ENCODE results near the gene IKZF5.

The IKZF5 gene

DNA sequence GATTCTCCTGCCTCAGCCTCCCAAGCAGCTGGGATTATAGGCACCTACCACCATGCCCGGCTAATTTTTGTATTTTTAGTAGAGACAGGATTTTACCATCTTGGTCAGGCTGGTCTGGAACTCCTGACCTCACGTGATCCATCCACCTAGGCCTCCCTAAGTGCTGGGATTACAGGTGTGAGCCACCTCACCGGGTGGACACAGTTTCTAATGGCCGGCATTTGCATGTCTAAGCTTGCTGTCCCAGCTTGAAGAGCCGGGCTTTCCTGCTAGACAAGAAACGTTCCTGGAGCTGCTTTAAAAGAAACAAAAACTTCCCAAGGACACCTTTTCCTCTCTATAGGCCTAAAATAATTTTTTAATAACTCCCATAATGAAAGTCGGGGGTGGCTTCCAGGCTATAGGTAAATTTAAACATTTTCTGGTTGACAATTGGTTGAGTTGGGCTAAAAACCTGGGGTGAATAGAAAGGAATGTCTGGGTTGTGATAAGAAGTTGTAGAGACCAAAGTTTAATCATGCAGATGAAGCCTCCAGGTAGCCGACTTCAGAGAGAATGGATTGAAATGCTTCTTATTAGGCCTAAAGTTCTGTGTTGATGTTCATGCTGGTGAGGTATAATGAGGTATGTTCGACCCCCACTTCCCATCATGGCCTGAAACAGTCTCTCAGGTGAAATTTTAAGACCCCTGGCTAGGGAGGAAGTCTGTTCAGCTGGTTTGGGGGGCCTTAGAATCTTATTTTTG lies 9.0 kb upstream of the IKZF5 start:
- in situ Hi-C loops (cut with MboI; ENCODE audit: low sequenced_read_pairs) = no loop called here

DNA sequence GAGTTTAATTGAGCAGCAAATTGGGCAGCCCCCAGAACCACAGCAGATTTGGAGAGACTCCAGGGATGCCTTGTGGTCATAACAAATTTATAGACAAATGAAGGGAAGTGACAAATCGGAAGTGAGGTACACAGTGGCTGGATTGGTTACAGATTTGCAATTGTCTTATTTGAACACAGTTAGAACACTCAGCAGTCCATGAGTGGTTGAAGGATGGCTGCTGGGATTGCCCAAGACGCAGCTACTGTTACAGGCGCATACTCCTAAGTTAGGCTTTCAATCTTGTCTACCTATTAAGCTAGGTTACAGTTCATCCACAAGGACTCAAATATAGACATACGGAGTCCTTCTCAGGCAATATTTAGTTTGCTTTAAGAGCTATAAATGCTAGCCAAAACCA lies 7.6 kb upstream of the IKZF5 start:
- in situ Hi-C loops (cut with MboI; ENCODE audit: low sequenced_read_pairs) = no loop called here

DNA sequence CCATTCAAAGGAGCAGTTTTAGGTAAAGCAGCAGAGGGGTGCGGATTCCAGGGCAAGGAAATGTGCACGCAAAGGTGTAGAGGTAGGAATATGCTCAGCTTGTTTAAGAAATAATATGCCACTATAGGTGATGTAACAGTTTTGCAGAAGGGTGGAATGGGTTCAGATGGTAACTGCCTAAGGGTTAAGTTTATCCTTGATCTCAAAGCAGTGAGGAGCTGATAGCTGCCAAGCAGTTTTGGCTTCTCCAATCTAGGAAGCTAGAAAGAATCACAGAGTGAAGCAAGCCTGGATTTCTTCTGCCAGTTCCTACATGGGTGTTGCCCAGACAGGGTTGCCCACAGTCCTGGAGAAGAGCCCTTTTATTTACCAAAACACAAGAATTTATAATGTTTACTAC lies 6.2 kb upstream of the IKZF5 start:
- in situ Hi-C loops (cut with MboI; ENCODE audit: low sequenced_read_pairs) = no loop called here

DNA sequence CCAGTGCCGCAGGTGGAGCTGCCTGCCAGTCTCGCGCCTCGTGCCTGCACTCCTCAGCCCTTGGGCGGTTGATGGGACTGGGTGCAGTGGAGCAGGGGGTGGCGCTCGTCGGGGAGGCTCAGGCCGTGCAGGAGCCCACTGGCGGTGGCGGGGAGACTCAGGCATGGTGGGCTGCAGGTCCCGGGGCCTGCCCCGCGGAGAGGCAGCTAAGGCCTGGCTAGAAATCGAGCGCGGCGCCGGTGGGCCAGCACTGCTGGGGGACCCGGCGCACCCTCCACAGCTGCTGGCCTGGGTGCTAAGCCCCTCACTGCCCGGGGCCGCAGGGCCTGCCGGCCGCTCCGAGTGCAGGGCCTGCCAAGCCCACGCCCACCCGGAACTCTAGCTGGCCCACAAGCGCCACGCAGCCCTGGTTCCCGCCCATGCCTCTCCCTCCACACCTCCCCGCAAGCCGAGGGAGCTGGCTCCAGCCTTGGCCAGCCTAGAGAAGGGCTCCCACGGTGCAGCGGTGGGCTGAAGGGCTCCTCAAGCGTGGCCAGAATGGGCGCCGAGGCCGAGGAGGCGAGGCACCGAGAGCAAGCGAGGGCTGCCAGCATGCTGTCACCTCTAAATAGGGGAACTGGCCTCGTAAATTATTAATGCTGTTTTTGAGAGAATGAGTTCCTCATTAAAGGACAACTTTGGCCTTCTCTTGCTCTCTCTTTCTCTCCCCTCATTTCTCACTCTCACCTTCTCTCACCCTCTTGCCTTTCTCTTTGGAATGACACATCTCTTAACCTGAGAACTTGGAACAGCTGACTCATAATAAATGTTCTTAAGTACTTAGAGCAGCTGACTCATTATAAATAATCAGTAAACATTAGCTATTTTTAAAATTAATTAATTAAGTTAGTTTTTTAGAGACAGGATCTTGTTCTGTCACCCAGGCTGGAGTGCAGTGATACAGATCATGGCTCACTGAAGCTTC lies 5.1 kb upstream of the IKZF5 start:
- in situ Hi-C loops (cut with MboI; ENCODE audit: low sequenced_read_pairs) = no loop called here

DNA sequence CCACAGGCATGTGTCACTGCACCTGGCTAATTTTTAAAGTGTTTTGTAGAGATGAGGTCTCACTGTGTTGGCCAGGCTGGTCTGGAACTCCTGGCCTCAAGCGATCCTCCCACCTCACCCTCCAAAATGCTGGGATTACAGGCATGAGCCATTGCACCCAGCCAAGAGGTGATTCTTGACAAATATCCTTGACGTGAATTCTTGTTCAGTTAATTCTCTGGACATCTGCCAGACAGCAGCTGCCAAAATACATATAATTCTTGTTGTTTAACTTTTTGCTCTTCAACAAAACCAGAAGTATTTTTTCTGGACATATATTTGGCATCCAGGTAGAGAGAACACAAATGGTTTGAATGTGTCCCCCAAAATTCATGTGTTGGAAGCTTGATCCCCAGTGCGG lies 3.4 kb upstream of the IKZF5 start:
- in situ Hi-C loops (cut with MboI; ENCODE audit: low sequenced_read_pairs) = no loop called here

DNA sequence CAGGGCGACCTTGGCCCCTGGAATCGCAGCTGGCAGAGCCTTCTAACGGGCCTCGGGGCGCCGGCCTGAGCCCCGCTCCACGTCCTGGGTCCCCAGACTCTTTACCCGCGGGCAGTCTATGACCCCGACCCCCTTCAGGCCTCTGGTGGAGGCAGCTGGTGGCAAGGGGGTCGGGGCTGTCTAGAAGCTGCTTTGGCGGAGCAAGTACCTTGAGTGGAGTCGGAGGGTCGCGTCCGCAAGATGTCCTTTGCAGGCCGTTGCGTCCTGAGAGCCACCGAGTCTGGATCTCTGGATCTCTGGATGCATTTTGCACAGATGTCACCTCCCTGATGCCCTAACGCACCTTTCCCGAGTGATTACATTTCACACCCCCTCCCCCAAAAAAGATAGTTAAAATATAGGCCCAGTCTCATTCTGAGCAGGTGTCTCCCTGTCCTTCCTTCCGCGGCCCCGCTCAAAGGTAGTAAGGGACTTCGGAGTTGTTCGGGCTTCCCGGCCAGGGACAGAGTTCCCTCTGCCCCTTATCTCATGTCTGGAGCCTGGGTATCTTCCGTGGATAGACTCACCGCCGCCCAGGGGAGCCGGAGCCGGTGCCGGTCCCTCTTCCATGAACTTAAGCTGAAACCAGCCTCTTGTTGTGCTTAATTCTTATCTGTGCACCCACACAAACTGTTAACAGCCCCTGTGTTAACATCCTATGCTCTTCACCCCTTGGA lies 668 bp upstream of the IKZF5 start:
- in situ Hi-C loops (cut with MboI; ENCODE audit: low sequenced_read_pairs) = no loop called here

DNA sequence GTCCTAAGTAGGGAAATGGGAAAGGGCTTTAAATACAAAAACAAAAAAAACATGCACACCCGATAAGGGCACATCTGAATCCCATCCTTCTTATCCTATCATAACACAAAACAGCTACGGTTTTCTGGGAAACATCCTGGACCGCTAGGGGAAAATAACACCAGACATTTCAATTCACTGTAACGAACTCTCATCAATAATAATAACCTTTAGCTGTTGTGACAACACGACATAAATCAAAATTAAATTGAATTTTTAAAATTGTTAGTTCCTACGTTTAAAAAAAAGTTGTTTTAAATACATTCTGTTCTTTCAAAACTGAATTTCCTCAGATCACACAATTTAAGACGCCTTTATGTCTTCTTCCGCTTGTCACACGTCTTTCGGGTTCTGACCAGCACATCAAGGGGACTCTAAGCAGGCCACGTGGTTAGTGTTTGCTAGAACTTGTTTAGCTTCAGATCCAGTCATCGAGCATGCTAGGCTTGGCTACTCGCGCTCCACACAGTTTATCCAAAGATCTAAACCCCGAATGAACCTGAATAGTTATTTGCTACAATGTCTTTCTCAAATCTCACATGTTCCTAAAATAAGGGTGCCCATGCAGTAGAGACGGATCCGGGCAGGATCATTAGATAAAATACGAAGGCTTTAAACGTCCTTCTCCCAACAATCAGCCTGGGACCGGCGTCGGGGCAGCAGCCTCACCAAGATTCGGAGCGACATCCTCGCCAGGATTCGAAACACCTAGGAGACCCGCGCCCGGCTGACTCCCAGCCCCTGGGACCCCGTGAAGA lies 839 bp downstream of the IKZF5 start:
- in situ Hi-C loops (cut with MboI; ENCODE audit: low sequenced_read_pairs) = no loop called here

DNA sequence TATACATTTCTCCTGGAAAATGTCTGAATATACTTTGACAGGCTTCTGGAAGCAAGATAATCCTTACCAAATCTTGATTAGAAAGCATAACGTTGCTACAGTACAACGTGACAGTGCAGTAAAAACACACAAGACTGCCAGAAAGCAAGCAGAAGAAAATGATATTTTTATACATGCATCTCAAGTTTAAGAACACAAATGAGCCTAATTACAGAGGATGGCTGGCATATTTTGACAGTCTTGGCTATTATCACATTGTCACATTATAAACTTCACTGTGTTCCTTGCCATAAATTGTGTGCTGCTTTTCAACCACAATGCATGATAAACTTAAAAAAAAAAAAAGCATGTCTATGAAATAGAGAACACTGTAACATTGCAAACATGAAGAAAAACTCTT lies 4.3 kb downstream of the IKZF5 start:
- in situ Hi-C loops (cut with MboI; ENCODE audit: low sequenced_read_pairs) = no loop called here

DNA sequence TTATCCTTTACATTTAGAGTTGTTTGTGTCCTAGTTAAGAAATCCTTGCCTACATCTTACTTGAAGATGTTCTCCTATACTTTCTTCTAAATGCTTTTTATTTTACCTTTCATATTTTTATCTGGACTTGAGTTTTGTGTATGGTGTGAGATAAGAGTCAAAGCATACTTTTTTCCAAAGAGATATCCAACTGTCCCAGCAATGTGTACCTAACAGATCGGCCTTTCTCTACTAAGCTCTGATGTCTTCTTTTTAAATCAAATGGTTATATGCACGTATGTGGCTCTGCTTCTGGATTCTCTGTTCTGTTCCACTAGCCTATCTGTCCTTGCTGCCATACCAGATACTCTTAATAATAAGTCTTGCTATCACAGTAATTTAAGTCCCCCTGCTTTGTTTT lies 7.2 kb downstream of the IKZF5 start:
- in situ Hi-C loops (cut with MboI; ENCODE audit: low sequenced_read_pairs) = no loop called here

DNA sequence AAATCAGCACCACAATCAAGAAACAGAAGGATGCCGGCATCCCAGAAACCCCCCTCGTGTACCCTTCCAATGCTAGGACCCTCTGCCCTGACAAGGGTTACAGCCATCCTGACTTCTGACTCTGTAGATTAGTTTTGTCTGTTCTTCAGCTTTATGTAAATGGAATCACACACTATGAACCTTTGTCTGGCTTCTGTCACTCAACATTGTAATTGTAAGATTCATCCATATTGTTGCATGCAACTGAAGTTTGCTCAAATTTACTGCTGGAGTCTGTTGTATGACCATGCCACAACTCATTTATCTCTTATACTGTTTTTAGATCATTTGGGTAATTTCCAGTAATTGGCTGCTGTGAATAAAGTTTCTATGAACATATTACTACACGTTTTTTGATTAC lies 8.4 kb downstream of the IKZF5 start:
- in situ Hi-C loops (cut with MboI; ENCODE audit: low sequenced_read_pairs) = no loop called here

DNA sequence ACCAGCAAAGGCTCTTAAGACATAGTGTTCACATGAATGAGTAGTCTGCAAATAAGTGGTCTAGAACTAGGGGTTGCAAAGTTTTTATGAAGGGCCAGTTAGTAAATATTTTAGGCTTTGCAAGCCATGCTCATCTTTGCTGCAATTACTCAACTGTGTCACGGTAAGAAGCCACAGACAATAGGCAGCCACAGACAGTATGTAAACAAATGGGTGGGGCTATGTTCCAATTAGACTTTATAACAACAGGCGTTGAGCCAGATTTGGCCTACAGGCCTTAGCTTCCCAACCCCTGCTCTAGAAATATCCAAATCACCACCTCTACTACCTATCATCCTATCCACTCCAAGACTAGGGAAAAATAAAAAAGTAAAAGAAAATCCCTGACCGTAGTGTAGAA lies 9.2 kb downstream of the IKZF5 start:
- in situ Hi-C loops (cut with MboI; ENCODE audit: low sequenced_read_pairs) = no loop called here

DNA sequence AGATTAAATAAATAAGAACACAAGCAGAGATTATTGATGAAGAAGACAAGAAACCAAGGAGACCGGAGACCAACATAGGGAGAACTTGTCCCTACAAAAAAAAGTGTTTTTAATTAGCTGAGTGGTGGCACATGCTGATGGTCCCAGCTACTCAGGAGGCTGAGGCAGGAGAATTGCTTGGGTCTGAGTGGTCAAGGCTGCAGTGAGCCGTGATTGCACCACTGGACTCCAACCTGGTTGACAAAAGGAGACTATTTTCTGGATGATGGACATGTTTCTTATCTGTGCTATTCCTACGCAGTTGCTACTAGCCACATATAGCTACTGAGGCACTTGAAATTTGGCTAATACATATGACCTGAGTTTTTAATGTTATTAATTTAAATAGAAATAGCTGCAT lies 9.7 kb downstream of the IKZF5 start:
- in situ Hi-C loops (cut with MboI; ENCODE audit: low sequenced_read_pairs) = no loop called here

DNA sequence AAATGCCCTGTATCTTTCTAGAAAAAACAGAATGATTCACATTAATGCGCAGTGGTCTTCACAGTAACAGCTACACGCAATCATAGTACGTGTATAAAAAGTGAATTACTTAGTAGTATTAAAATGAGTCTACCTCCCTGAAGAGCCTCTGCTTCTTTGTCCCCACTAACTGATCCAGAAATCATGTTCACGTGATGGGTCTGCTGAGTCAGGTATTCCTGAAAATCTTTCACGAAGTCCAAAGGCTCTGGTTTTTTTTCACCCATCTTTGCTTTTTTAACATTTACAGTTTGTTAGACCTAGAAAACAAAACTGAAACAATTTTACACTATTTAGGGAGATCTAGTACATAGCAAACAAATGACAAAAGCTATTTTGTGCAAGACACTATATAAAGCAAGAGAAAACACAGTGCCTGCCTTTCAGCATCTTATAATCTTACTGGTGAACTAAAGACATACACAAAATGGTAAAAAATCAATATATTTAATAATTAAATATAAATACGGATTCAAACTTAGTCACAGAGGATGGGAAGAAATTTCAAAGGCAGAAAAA lies 10.2 kb downstream of the IKZF5 start:
- in situ Hi-C loops (cut with MboI; ENCODE audit: low sequenced_read_pairs) = no loop called here

DNA sequence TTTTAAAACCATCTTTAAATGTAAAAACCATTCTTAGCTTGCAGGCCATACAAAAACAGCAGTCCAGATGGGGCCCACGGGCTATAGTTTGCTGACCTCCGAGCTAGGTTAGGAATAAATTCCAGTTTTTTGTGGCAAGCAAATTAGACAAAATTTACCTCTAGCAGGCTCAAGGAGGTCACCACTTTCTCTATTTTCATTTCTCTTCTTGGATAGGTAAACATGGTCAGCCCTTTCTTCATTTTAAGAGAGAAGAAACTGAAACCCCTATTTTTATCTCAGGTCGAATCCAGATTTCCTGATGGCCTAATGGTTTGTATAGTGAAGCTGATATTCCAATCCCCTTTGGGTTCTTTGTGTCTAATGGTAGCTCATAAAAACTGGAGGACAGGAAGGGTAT lies 10.7 kb downstream of the IKZF5 start:
- in situ Hi-C loops (cut with MboI; ENCODE audit: low sequenced_read_pairs) = no loop called here

DNA sequence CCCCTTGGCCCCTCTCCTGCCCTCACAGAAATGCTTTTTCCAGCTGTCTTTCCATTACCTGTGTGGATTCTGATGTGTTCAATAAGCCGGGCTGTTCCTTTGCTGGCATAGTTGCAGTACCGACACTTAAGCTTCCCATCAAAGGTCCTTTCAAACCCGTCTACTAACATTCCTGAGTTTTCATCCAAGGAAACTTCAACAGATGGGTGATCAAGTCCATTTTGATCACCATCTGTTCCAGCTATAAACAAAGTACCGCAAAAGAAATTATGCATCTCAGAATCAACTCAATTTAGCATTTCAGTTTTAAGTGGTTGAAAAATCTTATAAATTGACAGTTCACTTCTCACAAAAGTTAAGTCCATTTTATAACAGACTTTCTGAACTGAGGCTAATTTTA lies 12.7 kb downstream of the IKZF5 start:
- in situ Hi-C loops (cut with MboI; ENCODE audit: low sequenced_read_pairs) = no loop called here

DNA sequence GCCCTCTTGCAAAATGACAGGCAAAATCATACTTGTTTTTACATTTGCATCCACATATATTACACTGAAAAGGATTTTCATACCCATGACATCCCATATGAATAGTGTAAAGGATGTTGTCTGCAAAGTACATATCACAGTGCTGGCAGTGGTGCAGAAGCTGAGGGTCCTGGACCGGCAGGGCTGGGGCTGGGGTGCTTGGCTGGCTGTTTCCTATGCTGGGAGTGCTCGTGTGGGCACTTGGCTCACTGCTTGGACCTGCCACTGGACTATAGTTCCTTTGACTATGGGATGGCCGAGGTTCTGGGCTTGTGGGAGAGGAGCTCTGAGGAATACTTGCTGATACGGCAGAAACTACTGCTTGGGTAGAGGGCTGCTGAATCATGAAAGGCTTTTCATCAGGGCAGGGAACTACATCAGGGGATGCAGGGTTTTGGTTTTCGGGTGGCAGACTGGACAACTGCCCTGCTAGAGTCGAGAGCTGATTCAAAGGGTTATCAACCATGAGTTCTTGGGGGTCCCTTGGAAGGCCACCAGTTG lies 14.7 kb downstream of the IKZF5 start:
- in situ Hi-C loops (cut with MboI; ENCODE audit: low sequenced_read_pairs) = no loop called here

DNA sequence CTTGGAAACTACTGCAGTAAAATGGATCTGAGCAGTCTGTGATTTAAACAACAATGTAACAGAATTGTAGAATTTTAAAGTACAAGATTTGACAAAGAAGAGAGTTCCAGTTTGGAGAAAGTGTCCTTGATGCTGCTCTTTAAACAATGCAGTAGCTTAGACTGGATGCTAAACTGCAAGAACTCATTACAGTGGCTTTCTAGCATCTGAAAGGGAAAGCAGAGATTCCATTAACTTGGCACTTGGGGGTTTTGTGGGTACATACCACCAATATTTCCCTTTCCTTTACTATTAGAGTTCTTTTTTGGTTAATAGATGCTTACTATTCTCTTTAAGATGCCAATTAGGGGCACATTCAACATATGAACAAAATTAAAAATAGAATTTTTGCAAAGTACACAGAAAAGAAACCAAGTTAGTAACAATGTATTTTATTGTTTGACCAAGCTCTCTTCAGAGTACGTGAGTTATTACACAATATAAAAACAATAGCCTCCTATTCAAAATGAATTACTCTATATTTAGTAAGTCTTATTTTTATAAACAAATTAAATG lies 16.5 kb downstream of the IKZF5 start:
- in situ Hi-C loops (cut with MboI; ENCODE audit: low sequenced_read_pairs) = no loop called here

DNA sequence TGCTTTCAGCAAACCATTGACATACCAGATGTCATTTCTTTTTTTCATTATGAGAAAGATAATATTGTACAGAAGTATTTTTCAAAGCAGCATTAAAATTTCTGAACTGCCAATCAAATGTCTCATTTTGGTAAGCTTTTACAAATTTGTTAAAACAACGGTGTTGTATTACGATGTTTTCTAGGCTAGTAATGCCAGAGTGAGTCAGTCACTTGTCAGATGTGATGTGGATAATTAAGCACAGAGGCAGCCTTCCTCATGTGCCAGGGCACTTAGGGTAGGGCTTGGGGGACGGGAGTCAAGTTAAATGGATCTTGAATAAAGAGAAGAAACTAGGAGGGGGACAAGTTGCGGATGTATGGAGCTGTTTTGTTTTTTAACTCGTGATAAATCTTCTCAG lies 18.3 kb downstream of the IKZF5 start:
- in situ Hi-C loops (cut with MboI; ENCODE audit: low sequenced_read_pairs) = no loop called here

DNA sequence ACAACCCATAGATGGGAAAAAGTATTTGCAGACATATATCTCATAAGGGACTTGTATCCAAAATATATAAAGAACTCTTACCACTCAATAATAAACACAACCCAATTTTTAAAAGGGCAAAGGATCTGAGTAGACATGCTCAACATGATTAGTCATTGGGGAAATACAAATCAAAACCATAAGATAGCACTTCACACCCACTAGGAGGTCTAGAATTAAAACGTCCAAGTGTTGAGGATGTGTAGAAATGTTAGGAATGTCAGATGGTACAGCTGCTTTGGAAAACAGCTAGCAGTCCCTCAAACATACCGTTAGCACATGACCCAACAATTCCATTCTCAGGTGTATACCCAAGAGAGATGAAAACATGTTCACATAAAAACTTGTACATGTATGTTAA lies 20.1 kb downstream of the IKZF5 start:
- in situ Hi-C loops (cut with MboI; ENCODE audit: low sequenced_read_pairs) = no loop called here

DNA sequence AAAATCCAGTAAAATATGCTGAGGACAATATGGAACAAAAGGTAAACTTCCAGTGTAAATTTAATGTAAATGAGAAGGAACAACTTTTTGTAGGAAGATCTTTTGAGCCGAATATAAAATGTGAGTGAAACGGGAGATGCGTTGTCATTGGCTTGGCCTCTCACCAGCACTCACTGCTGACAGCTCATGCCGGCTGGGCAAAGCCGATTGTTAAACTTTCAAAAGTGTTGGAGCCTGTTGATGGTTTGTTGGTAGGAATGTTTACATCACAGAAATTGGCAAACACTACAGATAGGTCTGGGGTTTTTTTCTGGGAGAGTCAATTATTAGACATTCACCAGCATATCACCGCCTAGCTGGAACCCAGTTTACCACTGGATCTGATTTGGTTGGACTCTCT lies 22.3 kb downstream of the IKZF5 start:
- in situ Hi-C loops (cut with MboI; ENCODE audit: low sequenced_read_pairs) = no loop called here

Data from HL-60/S4 (cell line).